Memory B cell (primary cell): ENCODE data around the gene CCS.
"Not testable (repeated sequence)": the region's sequence is repeated elsewhere in the genome, so short reads cannot be mapped to it uniquely, and the experiment has no call there.

Experiments used
- ATAC-seq: fragments of 150-1000 bp; cut with Tn5 transposase; 2 replicates; pipeline ENCODE4 v1.10.0; 2021; ENCODE audit warnings: low read depth, mild to moderate bottlenecking, moderate library complexity
- DNase-seq, 2 donors: peaks; one replicate each; pipeline ENCODE4 v3.0.0; 2022; ENCODE audit warnings: low spot score in 2 of 2
- H3K27ac Mint-ChIP-seq: one replicate; pipeline ENCODE4 v1.8.0; 2022; ENCODE audit warnings: mild to moderate bottlenecking, moderate library complexity, mixed read lengths
- H3K27me3 Mint-ChIP-seq: one replicate; pipeline ENCODE4 v1.8.0; 2022; ENCODE audit warnings: mixed read lengths
- H3K36me3 Mint-ChIP-seq: one replicate; pipeline ENCODE4 v1.8.0; 2022; ENCODE audit warnings: mild to moderate bottlenecking, mixed read lengths
- H3K4me1 Mint-ChIP-seq: one replicate; pipeline ENCODE4 v1.8.0; 2022; ENCODE audit warnings: mixed read lengths
- H3K4me3 Mint-ChIP-seq: one replicate; pipeline ENCODE4 v1.8.0; 2022; ENCODE audit warnings: mild to moderate bottlenecking, moderate library complexity, mixed read lengths
- H3K9me3 Mint-ChIP-seq: one replicate; pipeline ENCODE4 v1.8.0; 2022; ENCODE audit warnings: mixed read lengths

Gene CCS

DNA sequence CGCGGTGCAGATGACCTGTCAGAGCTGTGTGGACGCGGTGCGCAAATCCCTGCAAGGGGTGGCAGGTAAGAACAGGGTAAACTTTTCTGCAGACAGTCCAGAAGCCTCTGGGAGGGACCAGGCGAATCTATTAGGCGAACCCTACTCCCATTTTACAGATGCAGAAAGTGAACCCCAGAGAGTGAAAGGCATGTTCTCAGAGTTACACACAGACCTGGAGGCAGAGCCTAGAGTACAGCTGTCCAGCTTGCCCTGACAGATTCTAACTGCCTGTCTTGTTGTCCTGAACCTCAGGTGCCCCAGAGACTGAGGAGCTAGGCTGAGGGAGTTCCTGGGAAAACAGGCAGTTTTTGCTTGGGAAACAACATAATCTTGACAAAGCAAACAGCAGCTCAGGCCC is 665 bp downstream of the CCS start:
- DNase-seq (no peak), ATAC-seq (no peak)
- Mint-ChIP-seq H3K9me3 (no peaks in the 10 kb centered on the region), H3K4me3 (peak overlapping the region; percentile 99), H3K4me1 (peaks cover 22% of the 10 kb centered on the region), H3K27ac (peak overlapping the region; percentile 95), H3K27me3 (no peaks in the 10 kb centered on the region), H3K36me3 (no peaks in the 10 kb centered on the region)

DNA sequence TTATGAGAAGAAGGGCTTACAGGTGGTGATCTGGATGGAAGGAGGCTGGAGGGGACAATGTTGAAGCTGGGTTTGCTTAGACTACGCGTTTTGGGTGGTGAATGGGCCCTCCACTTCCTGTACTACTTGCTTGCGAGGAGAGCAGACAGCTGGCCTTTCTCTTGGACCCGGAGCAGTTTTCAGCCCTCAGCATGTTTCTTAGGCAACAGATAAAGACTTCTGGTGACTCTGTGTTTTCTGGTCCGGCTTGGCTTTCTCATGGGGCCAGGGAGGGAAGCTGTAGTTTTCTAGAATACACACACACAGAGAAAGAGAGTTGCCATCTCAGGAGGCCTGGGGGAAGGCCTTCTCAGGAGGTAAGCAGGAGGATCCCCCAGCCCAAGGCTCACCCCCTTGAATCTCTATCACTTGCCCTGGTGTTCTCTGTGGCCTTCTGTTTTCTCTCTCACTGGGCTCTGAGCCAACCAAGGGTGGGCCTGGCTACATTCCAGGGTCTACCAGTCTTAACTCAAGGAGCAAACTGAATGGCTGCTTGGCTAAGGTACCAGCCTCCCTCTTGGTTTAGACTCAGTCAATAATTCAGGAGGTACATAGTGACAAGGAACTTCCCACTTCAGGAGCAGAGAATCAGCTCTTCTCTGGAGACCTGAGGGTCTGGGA is 2.4 kb downstream of the CCS start:
- peak overlapping the region; percentile 95 for H3K27ac Mint-ChIP-seq
- H3K27me3 Mint-ChIP-seq, result no peaks in the 10 kb centered on the region
- H3K36me3 Mint-ChIP-seq, result no peaks in the 10 kb centered on the region
- no peaks in the 10 kb centered on the region for H3K9me3 Mint-ChIP-seq
- peaks cover 23% of the 10 kb centered on the region for H3K4me1 Mint-ChIP-seq
- peak overlapping the region; percentile 56 for H3K4me3 Mint-ChIP-seq
- DNase-seq, result no peak
- no peak for ATAC-seq

DNA sequence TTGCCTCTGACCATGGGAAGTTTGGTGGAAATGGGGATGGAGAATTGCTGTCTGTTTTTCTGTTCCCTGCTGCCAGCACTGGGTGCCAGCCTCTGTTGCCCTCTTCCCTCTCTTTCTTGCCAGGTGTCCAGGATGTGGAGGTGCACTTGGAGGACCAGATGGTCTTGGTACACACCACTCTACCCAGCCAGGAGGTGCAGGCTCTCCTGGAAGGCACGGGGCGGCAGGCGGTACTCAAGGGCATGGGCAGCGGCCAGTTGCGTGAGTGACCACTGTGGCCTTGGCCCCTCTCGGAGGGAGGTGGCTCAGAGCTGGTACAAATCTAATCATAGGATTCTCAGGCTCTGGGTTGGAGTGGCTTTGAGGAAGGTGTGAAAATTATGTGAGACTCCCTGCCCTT is 6.0 kb downstream of the CCS start:
- H3K27me3 Mint-ChIP-seq, result no peaks in the 10 kb centered on the region
- H3K27ac Mint-ChIP-seq, result no peak overlapping the region
- H3K4me1 Mint-ChIP-seq, result peaks cover 20% of the 10 kb centered on the region
- ATAC-seq, result no peak
- peaks cover 2% of the 10 kb centered on the region for H3K36me3 Mint-ChIP-seq
- no peaks in the 10 kb centered on the region for H3K9me3 Mint-ChIP-seq
- no peak overlapping the region for H3K4me3 Mint-ChIP-seq
- no peak for DNase-seq

DNA sequence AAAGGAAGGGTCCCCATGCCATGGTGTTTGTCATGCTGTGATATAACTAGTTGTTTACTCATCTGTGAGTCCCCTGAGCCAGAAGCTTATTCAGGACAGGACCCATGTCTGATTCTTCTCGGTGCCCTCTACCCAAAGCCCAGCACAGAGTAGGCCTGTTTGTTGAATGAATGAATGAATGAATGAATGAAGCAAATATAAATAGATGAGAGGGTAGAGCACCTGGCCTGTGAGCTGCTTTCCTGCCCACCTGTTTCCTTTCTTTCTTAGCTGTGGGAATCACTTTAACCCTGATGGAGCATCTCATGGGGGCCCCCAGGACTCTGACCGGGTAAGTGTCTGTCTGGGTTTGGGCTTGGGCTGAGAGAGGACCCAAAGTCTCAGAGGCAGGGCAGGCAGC is 7.2 kb downstream of the CCS start:
- Mint-ChIP-seq H3K27me3 (no peaks in the 10 kb centered on the region), H3K4me3 (no peak overlapping the region), H3K36me3 (peaks cover 5% of the 10 kb centered on the region), H3K4me1 (peaks cover 14% of the 10 kb centered on the region), H3K9me3 (no peaks in the 10 kb centered on the region), H3K27ac (peak overlapping the region; percentile 19)
- no peak for DNase-seq
- ATAC-seq, result no peak

DNA sequence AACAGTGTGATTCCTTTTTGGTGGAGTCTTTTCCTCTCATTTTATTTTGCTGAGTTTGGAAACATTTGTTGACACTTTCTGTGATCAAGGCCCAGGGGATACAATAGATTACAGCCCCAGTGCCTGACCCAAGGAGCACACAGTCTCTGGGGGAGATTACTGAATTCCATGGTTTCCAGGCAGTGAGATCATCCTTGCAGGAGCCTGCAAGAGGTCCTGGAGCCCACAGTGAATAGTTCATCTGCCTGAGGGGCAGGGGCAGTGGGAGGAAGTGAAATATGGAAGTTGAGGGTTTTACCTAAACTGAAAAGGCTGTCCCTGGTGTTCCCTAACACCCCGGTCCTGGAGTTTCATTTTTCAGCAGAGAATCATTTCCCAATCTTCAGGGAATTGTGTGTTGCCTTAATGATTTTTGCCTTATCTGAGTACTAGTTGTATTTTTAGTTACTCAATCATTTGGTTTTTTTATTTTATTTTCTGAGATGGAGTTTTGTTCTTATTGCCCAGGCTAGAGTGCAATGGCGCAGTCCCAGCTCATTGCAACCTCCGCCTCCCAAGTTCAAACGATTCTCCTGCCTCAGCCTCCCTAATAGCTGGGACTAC is 7.7 kb downstream of the CCS start:
- H3K9me3 Mint-ChIP-seq, result no peaks in the 10 kb centered on the region
- peak; percentile 49 for ATAC-seq
- no peak overlapping the region for H3K4me3 Mint-ChIP-seq
- peaks cover 9% of the 10 kb centered on the region for H3K4me1 Mint-ChIP-seq
- H3K36me3 Mint-ChIP-seq, result peaks cover 5% of the 10 kb centered on the region
- no peak for DNase-seq
- peak overlapping the region; percentile 19 for H3K27ac Mint-ChIP-seq
- H3K27me3 Mint-ChIP-seq, result no peaks in the 10 kb centered on the region

DNA sequence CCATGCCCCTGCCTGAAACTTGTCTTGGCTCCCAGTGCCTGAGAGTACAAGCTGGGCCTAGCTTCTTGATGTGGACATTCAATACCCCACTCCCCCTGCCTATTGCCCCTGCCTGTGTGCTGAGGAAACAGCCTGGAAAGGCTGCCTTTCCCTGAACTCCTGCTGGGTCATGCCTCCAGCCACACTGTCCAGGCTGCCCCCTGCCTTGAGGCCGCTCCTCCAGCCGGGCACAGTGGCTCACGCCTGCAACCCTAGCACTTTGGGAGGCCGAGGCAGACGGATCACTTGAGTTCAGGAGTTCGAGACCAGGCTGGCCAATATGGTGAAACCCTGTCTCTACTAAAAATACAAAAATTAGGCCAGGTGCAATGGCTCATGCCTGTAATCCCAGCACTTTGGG is 10.1 kb downstream of the CCS start:
- DNase-seq, result no peak
- no peak overlapping the region for H3K27ac Mint-ChIP-seq
- peaks cover 11% of the 10 kb centered on the region for H3K4me1 Mint-ChIP-seq
- no peaks in the 10 kb centered on the region for H3K27me3 Mint-ChIP-seq
- H3K9me3 Mint-ChIP-seq, result no peaks in the 10 kb centered on the region
- ATAC-seq, result no peak
- peaks cover 5% of the 10 kb centered on the region for H3K36me3 Mint-ChIP-seq
- no peak overlapping the region for H3K4me3 Mint-ChIP-seq

DNA sequence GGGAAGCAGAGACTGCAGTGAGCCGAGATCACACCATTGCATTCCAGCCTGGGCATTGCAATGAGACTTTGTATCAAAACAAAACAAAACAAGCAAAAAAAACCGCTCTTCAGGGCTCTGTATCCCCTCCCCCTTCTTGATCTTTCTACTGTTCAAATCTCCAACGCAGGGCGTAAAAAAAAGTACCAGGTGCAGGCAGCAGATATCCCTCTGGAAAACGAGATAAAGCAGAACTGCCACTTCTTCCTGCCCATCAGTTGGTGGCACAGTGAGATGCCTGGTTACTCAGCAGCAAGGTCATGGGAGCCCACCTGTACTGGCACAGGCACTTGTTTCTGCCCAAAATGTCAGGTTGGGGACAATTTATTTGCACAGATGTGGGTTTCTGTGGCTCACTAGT is 11.2 kb downstream of the CCS start:
- no peak for ATAC-seq
- Mint-ChIP-seq H3K9me3 (no peaks in the 10 kb centered on the region), H3K27ac (no peak overlapping the region), H3K36me3 (peaks cover 5% of the 10 kb centered on the region), H3K4me1 (peaks cover 13% of the 10 kb centered on the region), H3K4me3 (no peak overlapping the region), H3K27me3 (no peaks in the 10 kb centered on the region)
- no peak for DNase-seq

DNA sequence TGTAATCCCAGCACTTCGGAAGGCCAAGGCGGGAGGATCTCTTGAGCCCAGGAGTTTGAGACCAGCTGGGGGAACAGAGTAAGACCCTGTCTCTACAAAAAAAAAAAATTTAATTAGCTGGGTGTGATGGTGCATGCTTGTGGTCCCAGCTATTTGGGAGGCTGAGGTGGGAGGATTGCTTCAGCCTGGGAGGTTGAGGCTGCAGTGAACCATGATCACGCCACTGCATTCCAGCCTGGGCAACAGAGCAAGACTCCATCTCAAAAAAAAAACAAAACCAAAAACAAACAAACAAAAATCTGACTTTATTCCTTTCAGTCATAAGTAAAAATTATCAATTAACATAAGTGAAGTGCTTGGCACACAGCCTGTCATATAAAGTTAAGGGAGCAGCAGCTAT is 13.6 kb downstream of the CCS start:
- H3K27ac Mint-ChIP-seq, DNase-seq, H3K4me3 Mint-ChIP-seq, H3K9me3 Mint-ChIP-seq, ATAC-seq, H3K27me3 Mint-ChIP-seq, H3K36me3 Mint-ChIP-seq: not testable (repeated sequence)
- peaks cover 24% of the 10 kb centered on the region for H3K4me1 Mint-ChIP-seq

DNA sequence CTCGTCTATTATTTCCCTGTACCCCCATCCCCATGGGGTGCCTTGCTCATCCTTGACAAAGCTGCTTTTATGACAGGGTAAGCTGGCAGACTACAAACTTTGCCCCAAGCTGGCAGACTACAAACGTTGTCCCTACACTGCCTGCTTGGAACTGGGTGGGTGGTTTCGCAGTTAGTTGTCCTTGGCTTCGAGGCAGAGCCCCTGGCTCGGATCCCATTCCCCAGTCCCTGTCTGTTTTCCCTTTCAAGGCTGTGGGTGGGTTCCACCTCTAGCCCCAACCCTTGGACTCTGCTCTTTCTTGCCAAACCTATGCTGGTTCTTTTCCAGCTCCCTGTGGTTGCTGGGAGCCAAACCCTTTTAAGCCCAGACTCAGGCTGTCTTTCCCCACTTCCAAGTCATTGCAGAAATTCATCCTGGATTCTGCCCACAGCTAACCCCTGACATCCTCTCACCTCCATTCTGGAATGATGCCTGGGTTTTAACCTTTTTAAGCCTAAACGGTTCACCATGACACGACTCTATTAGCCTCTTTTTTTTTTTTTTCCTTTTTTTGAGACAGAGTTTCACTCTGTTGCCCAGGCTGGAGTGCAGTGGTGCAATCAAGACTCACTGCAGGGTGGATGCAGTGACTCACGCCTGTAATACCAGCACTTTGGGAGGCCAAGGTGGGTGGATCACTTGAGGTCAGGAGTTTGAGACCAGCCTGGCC is 14.3 kb downstream of the CCS start:
- DNase-seq, result no peak
- H3K36me3 Mint-ChIP-seq, result peaks cover 4% of the 10 kb centered on the region
- no peak for ATAC-seq
- peaks cover 29% of the 10 kb centered on the region for H3K4me1 Mint-ChIP-seq
- no peaks in the 10 kb centered on the region for H3K9me3 Mint-ChIP-seq
- H3K4me3 Mint-ChIP-seq, result no peak overlapping the region
- no peaks in the 10 kb centered on the region for H3K27me3 Mint-ChIP-seq
- no peak overlapping the region for H3K27ac Mint-ChIP-seq

DNA sequence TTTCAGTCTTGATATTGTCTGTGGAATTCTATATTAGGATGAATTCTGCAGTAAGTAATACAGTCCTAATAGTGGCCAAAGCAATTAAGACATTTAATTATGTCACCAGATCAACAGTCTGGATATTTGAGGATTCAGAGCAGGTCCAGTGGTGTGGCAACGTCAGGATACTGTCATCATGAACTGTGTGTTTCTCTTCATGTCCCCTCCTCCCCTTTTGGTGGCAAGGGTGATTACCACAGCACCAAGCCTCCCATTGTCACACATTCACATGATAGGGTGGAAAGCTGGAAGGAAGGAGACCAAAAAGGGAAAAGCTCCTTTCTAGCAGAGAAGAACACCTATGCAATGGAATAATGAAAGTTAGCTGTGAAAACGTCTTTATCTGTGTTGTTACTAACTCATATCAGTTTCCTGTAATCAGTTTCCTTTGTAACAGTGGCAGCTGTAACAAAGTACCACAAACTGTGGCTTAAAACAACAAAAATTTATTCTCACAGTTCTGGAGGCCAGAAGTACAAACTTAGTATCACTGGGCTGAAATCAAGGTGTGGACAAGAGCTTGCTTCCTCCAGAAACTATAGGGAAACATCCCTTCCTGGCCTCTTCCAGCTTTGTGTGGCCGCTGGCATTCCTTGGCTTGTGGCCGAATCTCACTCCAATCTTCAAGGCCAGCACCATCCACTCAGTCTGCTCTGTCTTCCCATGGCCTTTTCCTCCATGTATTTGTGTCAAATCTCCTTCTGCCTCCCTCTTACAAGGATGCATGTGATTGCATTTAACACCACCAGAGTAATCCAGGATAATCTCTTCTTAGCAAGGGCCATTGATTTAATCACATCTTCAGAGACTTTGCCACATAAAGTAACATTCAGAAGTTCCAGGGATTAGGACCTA is 17.0 kb downstream of the CCS start:
- Mint-ChIP-seq H3K27ac (peak overlapping the region; percentile 48), H3K4me1 (peaks cover 31% of the 10 kb centered on the region), H3K9me3 (no peaks in the 10 kb centered on the region), H3K4me3 (peak overlapping the region; percentile 14), H3K36me3 (peaks cover 2% of the 10 kb centered on the region), H3K27me3 (no peaks in the 10 kb centered on the region)
- DNase-seq (no peak), ATAC-seq (no peak)

DNA sequence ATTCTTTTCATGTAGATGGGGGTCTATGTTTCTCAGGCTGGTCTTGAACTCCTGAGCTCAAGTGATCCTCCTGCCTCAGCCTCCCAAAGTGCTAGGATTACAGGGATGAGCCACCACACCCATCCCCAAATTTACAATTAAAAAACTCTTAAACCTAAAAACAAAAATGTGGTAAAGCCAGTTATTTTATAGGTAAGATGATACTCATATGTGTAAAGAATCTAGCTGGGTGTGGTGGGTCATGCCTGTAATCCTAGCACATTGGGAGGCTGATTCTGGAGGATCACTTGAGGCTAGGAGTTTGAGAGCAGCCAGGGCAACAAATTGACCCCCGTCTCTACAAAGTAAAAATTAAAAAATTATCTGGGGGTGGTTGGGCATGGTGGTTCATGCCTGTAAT is 19.5 kb downstream of the CCS start:
- no peak overlapping the region for H3K27ac Mint-ChIP-seq
- peaks cover 2% of the 10 kb centered on the region for H3K36me3 Mint-ChIP-seq
- no peaks in the 10 kb centered on the region for H3K9me3 Mint-ChIP-seq
- H3K27me3 Mint-ChIP-seq, result no peaks in the 10 kb centered on the region
- H3K4me1 Mint-ChIP-seq, result peaks cover 35% of the 10 kb centered on the region
- peak overlapping the region; percentile 37 for H3K4me3 Mint-ChIP-seq
- no peak for DNase-seq
- no peak for ATAC-seq

DNA sequence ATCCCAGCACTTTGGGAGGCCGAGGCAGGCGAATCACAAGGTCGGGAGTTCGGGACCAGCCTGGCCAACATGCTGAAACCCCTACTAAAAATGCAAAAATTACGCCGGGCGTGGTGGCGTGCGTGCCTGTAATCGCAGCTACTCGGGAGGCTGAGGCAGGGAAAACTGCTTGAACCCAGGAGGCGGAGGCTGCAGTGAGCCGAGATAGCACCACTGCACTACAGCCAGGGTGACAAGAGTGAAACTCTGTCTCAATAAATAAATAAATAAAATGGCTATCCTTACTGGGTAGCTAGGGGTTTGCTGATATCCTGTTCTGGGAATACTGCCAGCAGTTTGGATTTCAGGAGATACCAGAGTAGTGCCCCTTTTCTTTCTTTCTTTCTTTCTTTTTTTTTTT is 21.1 kb downstream of the CCS start:
- Mint-ChIP-seq H3K27me3 (no peaks in the 10 kb centered on the region), H3K36me3 (peaks cover 8% of the 10 kb centered on the region), H3K9me3 (no peaks in the 10 kb centered on the region), H3K27ac (no peak overlapping the region), H3K4me1 (peaks cover 45% of the 10 kb centered on the region), H3K4me3 (no peak overlapping the region)
- no peak for DNase-seq
- no peak for ATAC-seq

DNA sequence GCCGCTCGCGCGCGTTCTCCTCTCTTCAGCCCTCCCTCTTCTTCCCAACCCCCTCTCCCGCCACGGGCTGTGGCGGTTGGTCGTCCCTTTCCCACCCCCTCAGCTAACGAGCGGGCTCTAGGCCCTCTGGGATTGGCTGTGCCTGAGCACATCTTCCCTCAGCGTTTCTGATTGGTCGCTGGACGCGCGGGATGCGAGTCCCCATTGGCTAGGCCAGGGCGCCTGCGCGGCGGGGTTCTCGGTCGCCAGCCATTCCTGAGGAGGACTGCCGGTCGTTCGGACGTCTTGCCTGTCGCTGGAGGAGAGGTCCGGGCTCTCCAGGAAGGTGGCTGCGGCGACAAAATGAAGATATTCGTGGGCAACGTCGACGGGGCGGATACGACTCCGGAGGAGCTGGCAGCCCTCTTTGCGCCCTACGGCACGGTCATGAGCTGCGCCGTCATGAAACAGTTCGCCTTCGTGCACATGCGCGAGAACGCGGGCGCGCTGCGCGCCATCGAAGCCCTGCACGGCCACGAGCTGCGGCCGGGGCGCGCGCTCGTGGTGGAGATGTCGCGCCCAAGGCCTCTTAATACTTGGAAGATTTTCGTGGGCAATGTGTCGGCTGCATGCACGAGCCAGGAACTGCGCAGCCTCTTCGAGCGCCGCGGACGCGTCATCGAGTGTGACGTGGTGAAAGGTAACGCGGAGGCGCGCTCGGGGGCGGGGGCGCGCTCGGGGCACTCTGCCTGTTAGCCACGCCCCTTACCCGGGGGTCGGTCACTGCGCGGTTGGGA is 23.6 kb downstream of the CCS start, which contains the start of gene RBM14:
Gene RBM14 (plus strand): TSS at position 252 of the 776 bp plus-strand sequence. CDS start 91 bp downstream, at position 343.
- Mint-ChIP-seq H3K9me3 (no peaks in the 10 kb centered on the region), H3K4me1 (peaks cover 37% of the 10 kb centered on the region), H3K27me3 (no peaks in the 10 kb centered on the region), H3K36me3 (peaks cover 13% of the 10 kb centered on the region), H3K4me3 (peak within 1 kb of the TSS; percentile 94), H3K27ac (peak within 1 kb of the TSS; percentile 98)
- peak; percentile 96 to 98 for DNase-seq
- ATAC-seq, result peak; percentile 81
